WTC11 (cell line): Measurements from ENCODE around the gene SHISA7.

Source experiments
- ATF1 ChIP-seq: sonication (generic); formaldehyde crosslinking; IDR thresholded peaks from 2 replicates; pipeline ENCODE4 v1.8.1; 2023; ENCODE audit warnings: mild to moderate bottlenecking, moderate library complexity, missing genetic modification reagents
- ATF3 ChIP-seq: sonication (generic); formaldehyde crosslinking; conservative IDR thresholded peaks from 2 replicates; pipeline ENCODE4 v1.8.1; 2022; ENCODE audit warnings: mild to moderate bottlenecking, missing genetic modification reagents
- CREM ChIP-seq: sonication (generic); formaldehyde crosslinking; IDR thresholded peaks from 2 replicates; pipeline ENCODE4 v1.8.1; 2022; ENCODE audit warnings: mild to moderate bottlenecking, missing genetic modification reagents, moderate library complexity
- CTCF ChIP-seq: fragments of 200-600 bp; IDR thresholded peaks from 2 replicates; pipeline ENCODE4 v1.8.0; 2022; ENCODE audit warnings: antibody characterized with exemption
- SMAD4 ChIP-seq: sonication (generic); formaldehyde crosslinking; IDR thresholded peaks from 2 replicates; pipeline ENCODE4 v1.8.0; 2022; ENCODE audit warnings: mild to moderate bottlenecking, missing genetic modification reagents

- 0 out of 2 replicates have a peak, but pooled peaks have one; percentile 51 for TF ChIP-seq ATF3 (CRISPR knock-in tag)
- no peak for TF ChIP-seq CTCF
- peak; percentile 88 for TF ChIP-seq SMAD4 (CRISPR knock-in tag)
- TF ChIP-seq CREM (CRISPR knock-in tag), result peak; percentile 95
- no peak for TF ChIP-seq ATF1 (CRISPR knock-in tag)
Observed at GRCh38 chr19:55476100-55476775, 33.1 kb upstream of the SHISA7 start, which contains the start of gene ZNF628.
